Cortex of kidney (tissue), 1 donor: Measurements from ENCODE around the gene GRID1.

Experiments
- DNase-seq: peaks from one replicate; lab custom pipeline; 2025; lab: John Stamatoyannopoulos, UW

The GRID1 gene

GRCh38 chr10:85600026-85600743, 766.4 kb downstream of the GRID1 start:
- no peak for DNase-seq

DNA sequence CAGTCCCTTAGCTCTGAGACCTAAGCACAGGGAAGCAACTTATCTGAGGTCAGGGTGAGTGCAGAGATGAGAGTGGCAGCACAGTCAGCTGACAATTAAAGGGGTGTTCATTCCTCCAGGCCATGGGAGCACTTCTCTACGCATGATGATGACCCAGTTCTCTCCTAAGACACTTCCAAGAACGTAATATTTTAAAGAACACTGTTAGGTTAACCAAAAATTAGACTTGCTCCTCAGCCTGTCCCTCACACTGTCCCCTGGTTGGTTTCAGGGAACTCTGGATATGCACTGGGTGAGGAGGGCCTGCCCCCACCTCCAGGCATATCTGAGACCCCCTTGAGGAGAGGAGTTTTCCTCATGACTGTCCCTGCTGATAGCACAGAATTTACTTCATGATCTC, 767.5 kb downstream of the GRID1 start:
- DNase-seq = no peak

DNA sequence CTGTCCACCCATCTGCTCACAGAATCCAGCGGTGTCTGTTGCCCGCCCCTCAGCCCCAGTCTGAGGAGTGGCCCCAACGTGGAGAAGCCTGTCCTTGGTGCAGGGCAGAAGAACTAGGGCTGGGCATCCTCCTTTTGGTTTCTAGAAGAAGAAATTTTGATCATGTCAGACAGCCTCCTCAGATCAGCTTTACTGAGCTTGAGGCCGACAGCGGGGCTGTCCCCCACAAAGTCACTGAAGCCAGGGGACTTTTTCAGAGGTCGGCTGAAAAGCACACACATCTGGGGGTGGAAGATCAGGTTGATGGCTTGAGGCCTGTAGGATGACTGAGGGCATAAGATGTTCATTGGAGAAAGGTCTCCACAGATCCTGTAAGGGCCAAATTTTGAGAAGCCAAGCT, 767.9 kb downstream of the GRID1 start:
- no peak for DNase-seq

DNA sequence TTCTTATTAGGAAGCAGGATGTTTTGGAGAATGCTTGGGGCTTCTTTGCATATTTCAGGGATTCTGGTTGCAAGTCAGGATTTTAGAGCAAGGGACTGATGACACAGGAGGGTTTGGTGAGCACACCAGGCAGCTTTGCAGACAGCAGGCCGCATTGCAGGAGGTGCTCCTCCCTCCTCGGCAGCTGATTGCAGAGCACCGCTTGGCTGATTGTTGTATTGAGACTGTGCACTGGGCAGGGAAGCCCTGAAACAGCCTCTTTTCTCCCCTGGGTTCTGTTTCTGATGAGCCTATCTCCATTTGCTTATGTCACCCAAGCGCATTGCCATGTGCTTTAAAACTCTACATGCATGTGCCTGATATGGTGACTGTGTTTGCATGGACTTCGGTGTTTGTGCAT, 769.6 kb downstream of the GRID1 start:
- no peak for DNase-seq

DNA sequence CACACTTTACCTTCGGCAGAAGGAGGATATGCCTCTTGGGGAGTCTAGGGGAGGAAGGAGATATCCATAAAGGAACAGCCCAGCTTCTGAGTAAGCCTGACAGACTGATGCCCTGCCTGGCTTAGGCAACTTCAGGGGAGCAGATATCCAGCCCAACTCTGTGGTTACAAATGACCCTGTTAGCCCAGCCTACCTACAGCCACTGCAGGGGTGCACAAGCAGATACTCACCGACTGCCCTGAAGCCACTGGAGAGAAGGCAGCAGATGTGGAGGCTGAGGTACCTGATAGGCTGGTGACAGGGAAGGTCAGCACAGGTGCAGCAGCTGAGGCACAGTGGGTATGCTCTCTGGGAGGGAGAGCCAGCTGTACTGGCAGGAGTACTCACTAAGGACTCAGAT, 770.2 kb downstream of the GRID1 start:
- DNase-seq = no peak

DNA sequence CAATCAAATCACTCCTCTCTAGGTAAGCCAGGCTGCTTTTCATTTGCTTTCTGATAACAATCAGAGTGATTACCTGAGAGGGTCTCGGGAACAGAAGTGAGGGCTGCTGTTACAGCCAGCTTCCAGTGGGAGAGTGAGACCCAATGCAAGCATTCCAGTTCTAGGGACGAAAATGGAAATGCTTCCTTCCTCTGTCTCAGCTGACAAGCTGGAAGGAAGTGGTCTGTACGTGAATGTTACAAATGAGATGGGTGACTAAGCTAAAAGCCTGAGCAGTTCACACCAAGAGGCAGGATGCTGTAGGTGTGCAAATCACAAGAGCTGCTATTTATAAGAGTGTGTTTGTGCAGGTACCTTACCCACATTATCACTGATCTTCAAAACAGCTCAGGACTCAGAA, 772.4 kb downstream of the GRID1 start:
- no peak for DNase-seq

GRCh38 chr10:85593226-85593772, 773.3 kb downstream of the GRID1 start:
- DNase-seq = no peak

DNA sequence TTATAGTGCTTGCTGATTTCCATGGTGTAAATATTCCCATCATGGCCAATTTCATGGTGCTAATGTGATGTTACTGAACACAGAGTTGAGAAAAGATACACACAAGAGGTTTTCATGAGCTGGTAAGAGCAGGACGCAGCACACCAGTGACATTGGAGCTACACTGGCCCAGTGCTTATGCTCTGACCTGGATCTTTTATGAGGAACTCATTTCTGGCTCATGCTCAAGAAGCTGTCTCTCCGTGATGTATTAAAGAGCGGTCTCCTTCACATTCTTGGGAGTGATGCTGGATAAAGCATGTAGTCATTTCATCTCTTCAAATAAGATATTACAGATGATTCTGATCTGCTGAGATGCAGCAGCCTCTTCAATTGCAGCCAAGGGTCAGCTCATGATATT, 785.2 kb downstream of the GRID1 start:
- DNase-seq = no peak

DNA sequence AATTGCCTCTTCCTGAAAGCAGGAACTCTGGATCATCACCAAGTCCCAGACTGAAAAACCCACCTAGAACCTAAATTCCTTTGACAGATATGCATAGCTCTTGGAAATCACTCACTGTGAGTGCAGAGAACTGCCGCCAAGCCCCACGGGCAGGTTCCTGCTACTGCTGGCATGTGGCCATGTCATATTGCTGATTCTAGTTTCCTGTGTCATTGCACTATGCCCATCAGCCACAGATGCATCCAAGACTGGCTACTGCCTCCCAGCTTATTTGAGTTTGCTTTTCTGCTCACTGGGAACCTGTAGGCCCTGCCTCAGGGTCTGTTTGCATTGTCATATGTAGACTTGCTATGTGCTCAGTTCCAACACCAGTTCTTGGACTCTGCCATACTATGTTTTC, 786.0 kb downstream of the GRID1 start:
- no peak for DNase-seq

DNA sequence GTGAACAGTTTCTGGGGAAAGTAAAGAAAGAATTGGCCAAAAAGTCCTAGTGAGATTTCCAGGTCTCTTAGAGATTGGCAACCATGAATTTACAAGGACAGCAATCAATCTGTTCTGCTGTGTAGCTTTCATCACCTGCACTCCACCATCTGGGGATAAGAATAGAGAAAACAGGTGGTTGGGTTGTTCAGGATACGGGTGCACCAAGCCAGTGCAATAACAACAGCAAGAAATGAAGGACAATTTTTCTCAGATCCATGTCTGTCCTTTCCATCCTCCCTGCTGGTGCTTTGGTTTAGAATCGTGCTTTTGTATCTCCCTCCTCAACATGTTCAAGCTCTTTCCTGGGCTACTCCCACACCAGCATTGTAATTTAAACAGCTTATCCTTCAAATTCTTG, 787.7 kb downstream of the GRID1 start:
- no peak for DNase-seq

DNA sequence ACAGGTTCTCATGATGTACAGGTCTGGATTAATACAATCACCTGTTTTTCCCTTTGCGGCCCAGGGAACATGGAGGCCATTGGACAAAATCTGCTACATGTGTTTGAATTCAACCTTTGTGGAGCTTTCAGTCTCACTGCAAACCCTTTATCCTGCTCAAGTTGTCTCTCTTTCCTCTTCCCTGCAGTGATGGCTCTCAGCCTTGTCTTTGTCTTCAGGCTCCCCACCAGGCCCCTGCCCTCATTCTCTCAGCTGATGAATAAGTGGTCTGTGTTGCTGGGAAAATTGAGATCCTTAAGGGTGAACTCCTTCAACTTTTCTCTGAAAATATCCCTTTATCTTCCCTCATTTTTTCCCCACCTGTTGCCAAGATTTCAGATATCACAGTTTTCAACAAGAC, 791.2 kb downstream of the GRID1 start:
- no peak for DNase-seq

DNA sequence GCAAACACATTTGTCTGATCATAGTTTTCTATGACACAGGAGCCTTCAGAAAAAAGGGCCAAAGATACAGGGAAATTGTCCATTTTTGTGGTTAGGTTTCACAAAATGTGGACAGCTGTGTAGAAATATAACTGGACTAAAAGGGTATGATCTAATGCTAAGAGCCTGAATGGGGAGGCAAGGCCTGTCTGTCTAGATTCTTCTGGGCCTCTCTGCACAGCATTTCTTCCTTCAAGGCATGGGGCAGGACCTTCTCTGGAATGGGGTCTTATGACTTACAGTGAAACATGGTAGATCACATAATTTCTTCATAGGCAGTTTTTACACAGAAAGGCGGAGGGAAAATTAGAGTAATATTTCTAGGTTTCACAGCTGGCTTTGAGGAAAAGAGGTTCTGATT, 795.7 kb downstream of the GRID1 start:
- no peak for DNase-seq

DNA sequence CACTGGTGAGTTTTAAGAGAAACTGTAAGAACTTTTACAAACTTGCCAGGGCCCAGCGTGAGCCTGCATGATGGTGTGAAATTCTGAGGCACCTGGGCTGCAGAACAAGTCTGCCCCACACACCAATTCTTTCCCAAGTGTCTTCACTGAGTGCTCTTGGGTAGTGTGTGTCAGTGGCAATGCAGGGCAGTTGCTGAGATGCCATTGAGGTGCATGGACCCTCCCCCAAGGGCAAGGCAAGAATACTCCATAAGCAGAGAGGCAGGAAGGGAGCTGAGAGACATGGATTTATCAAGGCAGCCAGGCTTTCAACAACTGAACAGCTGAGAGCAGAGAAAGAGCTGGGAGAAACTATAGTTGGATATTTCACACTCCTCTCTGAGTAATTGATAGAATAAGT, 801.2 kb downstream of the GRID1 start:
- DNase-seq = no peak

DNA sequence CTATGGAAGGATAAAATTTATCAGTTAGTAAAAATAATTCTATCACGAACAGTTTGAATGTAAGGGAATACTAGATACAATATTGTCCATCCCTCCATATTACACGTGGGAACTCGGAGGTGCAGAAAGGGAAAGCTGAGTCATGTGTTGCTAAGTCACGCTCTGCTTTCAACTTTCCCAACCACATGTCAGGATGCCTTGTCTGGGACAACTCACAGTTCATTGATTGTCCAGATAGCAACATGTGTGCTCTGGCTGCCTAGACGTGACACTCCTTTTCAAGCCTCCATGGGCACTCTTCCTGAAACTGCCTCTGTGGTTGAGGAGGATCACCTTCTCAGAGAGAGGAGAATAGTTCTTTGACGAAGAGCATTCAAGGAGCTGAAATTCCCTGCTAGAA, 808.1 kb downstream of the GRID1 start:
- DNase-seq = no peak

DNA sequence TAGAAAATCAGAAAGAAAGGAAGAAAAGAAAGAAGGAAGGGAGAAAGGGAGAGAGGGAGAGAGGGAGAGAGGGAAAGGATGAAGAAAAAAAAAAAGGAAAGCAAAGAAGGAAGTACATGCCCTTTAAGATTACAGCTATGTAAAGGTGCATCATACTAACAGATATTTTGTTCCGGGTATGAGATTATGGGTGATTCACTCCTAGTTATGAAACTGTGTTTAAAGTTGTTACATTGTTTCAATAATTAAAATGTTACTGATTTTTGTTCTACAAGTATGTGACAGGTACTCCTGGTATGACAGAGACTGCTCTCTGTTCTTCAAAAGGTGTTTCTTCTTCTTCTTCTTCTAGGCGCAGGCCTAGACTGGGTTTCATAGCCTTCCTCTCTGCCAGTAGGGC, 808.9 kb downstream of the GRID1 start:
- no peak for DNase-seq

GRCh38 chr10:85557077-85557476, 809.5 kb downstream of the GRID1 start:
- DNase-seq = no peak
